Coronary artery (tissue), 2 donors: ENCODE results near the gene MTA1.

Experiments used
- DNase-seq: peaks from one replicate; pipeline ENCODE4 v3.0.0-alpha.2; 2017; ENCODE audit warnings: low spot score
- H3K27ac ChIP-seq, 2 donors: fragments of 200-600 bp; sonication (generic); one replicate each; pipeline ENCODE4 v1.5.1; 2016 to 2019
- H3K4me3 ChIP-seq: fragments of 200-600 bp; sonication (generic); 2 replicates; pipeline ENCODE4 v1.5.1; 2016; ENCODE audit warnings: mild to moderate bottlenecking, moderate library complexity
- CTCF ChIP-seq: fragments of 200-600 bp; sonication (generic); IDR thresholded peaks from one replicate; pipeline ENCODE4 v1.5.1; 2019; ENCODE audit warnings: antibody characterized with exemption

MTA1 gene

GRCh38 chr14:105479431-105480158 lies 60.0 kb downstream of the MTA1 start:
- TF ChIP-seq CTCF: no peak
- no peak for DNase-seq
- no peak overlapping the region for H3K4me3 ChIP-seq
- peak overlapping the region; percentile 96 to 100 for H3K27ac ChIP-seq

- H3K27ac ChIP-seq: peak overlapping the region; percentile 96 to 100
- TF ChIP-seq CTCF: no peak
- peak overlapping the region; percentile 67 for H3K4me3 ChIP-seq
- DNase-seq: no peak
These were observed 60.6 kb downstream of the MTA1 start for GRCh38 chr14:105480199-105480746.

- peak; percentile 95 for TF ChIP-seq CTCF
- DNase-seq: peak; percentile 96
- Histone ChIP-seq H3K27ac (peak overlapping the region; percentile 96 to 100), H3K4me3 (peak overlapping the region; percentile 67)
These were observed 61.5 kb downstream of the MTA1 start for GRCh38 chr14:105480807-105481801.

GRCh38 chr14:105481886-105482457 lies 62.3 kb downstream of the MTA1 start:
- no peak for TF ChIP-seq CTCF
- Histone ChIP-seq H3K4me3 (peak overlapping the region; percentile 67), H3K27ac (peak overlapping the region; percentile 96 to 100)
- peak; percentile 99 for DNase-seq

GRCh38 chr14:105482486-105483110 lies 63.0 kb downstream of the MTA1 start:
- no peak for TF ChIP-seq CTCF
- H3K27ac ChIP-seq: peak overlapping the region; percentile 96 to 100
- peak overlapping the region; percentile 67 for H3K4me3 ChIP-seq
- DNase-seq: no peak

GRCh38 chr14:105483300-105484068 lies 63.9 kb downstream of the MTA1 start:
- TF ChIP-seq CTCF: no peak
- DNase-seq: peak; percentile 93
- no peak overlapping the region for H3K4me3 ChIP-seq
- H3K27ac ChIP-seq: peak overlapping the region; percentile 96 to 100
